Measurements from ENCODE around the gene PRPF38A.

PRPF38A gene

DNA sequence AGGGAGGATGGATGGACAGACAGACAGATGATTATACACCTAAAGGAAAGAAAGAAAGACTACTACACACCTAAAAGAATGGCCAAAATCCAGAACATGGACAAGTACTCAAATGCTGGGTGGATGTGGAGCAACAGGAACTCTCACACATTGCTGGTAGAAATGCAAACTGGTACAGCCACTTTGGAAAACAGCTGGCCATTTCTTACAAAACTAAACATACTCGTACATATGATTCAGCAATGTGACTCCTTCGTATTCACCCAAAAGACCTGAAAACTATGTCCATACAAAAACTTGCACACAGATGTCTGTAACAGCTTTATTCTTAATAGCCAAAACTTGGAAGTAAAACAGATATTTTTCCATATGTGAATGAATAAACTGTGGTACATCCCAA, 51.3 kb downstream of the PRPF38A start:
- no peak overlapping the region for H3K4me3 ChIP-seq (ENCODE audit: low read depth, low read length)
- TF ChIP-seq, protein P1, sequence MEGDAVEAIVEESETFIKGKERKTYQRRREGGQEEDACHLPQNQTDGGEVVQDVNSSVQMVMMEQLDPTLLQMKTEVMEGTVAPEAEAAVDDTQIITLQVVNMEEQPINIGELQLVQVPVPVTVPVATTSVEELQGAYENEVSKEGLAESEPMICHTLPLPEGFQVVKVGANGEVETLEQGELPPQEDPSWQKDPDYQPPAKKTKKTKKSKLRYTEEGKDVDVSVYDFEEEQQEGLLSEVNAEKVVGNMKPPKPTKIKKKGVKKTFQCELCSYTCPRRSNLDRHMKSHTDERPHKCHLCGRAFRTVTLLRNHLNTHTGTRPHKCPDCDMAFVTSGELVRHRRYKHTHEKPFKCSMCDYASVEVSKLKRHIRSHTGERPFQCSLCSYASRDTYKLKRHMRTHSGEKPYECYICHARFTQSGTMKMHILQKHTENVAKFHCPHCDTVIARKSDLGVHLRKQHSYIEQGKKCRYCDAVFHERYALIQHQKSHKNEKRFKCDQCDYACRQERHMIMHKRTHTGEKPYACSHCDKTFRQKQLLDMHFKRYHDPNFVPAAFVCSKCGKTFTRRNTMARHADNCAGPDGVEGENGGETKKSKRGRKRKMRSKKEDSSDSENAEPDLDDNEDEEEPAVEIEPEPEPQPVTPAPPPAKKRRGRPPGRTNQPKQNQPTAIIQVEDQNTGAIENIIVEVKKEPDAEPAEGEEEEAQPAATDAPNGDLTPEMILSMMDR (IDR thresholded peaks at IDR 0.05; ENCODE audit: low read depth, low read length), result no peak

- TF ChIP-seq, protein P1 (IDR thresholded peaks at IDR 0.05; ENCODE audit: low read depth, low read length), result no peak
Observed at GRCh38 chr1:52460694-52461093, 56.3 kb downstream of the PRPF38A start.

DNA sequence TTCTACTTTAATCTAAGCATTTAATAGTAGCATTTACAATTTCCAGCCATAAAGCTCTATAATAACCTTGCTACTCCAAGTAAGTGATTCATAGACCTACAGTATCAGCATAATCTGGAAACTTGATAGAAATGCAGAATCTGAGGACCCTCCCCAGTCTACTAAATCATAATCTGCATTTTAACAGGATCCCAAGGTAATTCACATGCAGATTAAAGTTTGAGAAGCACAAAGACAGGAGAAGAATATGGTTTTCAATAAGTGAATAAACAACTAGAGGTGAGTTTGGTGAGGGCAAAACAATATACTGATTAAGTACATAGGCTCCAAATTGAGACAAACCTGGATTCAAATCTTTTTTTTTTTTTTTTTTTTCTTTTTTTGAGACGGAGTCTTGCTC, 57.4 kb downstream of the PRPF38A start:
- H3K4me3 ChIP-seq (ENCODE audit: low read depth, low read length), result no peak overlapping the region
- TF ChIP-seq, protein P1 (IDR thresholded peaks at IDR 0.05; ENCODE audit: low read depth, low read length), result no peak

More at GRCh38 chr1:52460694-52461093, 56.3 kb downstream of the PRPF38A start:
- no peak overlapping the region for H3K4me3 ChIP-seq (ENCODE audit: low read depth, low read length)

- H3K4me3 ChIP-seq (ENCODE audit: low read depth, low read length), result no peak overlapping the region
- TF ChIP-seq, protein P1 (IDR thresholded peaks at IDR 0.05; ENCODE audit: low read depth, low read length), result no peak
Observed at GRCh38 chr1:52463891-52464290, 59.5 kb downstream of the PRPF38A start.

- TF ChIP-seq, protein P1 (IDR thresholded peaks at IDR 0.05; ENCODE audit: low read depth, low read length), result no peak
- H3K4me3 ChIP-seq (ENCODE audit: low read depth, low read length), result no peak overlapping the region
Observed at GRCh38 chr1:52469108-52469507, 64.7 kb downstream of the PRPF38A start.
